NCI-H1105 (cell line): ENCODE results near the gene NEURL1B.
"Not testable (repeated sequence)": the region's sequence is repeated elsewhere in the genome, so short reads cannot be mapped to it uniquely, and the experiment has no call there.

Experiments used
- DNase-seq: peaks from one replicate; lab custom pipeline; 2025; lab: John Stamatoyannopoulos, UW

The NEURL1B gene

DNA sequence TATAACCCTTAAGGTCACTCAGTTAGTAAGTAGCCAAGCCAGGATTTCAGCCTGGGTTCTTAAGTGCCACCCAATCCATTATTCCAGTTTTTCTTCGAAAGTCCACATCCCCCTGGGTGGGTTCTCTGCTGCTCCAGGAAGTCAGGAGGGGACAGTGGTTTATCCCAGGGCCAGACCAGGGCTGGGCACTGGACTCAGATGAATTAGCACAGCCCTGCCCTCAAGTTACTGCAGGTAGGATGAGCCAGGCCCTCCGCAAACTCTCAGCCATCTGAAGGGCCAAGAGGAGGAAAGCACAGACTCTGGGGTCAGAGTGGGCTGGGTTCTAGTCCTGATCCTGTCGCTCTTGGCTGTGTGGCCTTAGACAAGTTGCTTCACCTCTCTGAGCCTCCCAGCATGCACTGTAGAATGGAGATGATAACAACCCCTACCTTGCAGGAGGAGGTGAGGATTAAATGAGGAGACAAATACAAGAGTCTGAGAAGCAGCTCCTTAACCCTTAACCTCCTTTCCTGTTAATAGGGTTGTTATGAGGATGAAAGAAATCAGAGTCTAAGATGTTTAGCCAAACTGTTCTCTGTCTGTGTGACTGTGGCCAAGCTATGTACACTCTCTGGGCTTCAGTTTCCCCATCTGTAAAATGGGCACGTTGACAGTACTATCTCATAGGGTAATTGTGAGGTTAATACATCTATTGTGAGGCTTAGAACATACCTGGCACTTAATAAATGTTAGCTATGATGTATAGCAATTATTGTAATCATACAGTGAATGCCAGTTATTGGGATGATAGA, 6.8 kb upstream of the NEURL1B start:
- DNase-seq, result no peak

DNA sequence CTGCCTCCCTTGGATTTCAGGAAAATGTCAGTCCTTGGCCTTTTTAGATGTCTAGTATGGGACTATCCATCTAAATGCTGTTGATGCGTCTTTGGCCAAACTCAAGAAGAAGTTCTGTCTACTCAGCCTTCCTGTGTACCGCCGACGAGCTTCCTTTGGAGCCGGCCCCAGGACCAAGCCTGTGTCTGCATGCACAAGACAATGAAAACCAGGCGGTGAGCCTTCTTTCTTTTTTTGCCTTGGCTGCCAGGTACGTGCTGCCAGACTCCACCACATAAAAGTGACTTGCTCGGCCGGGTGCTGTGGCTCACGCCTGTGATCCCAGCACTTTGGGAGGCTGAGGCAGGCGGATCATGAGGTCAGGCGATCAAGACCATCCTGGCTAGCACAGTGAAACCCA, 6.0 kb upstream of the NEURL1B start:
- no peak for DNase-seq

DNA sequence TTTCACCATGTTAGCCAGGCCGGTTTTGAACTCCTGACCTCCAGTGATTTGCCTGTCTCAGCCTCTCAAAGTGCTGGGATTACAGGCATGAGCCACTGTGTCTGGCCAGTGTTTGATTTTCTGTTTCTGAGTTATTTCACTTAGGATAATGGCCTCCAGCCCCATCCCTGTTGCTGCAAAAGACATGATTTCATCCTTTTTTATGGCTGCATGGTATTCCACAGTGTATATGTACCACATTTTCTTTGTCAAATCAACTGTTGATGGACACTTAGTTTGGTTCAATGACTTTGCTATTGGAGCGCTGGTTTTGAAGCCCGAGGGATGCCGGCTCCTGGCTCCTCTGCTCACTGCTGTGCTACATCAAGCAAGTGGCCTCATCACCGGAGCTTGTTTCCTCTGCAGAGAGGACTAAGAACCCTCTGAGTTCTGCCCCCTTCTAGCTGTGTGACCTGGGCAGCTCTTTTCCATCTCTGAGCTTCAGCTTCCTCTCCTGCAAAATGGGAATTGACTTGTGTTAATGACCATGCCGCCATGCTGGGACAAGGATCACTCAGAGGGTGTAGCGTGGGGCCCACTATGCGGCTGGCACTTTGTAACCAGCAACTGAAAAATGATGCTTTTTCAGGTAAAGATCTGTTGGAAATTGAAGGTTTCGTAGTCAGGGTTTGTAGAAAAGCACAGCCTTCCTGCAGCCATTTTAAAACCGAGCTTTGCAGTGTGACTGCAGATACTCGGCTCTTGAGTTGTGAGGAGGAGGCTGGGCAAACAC, 4.6 kb upstream of the NEURL1B start:
- DNase-seq, result no peak

DNA sequence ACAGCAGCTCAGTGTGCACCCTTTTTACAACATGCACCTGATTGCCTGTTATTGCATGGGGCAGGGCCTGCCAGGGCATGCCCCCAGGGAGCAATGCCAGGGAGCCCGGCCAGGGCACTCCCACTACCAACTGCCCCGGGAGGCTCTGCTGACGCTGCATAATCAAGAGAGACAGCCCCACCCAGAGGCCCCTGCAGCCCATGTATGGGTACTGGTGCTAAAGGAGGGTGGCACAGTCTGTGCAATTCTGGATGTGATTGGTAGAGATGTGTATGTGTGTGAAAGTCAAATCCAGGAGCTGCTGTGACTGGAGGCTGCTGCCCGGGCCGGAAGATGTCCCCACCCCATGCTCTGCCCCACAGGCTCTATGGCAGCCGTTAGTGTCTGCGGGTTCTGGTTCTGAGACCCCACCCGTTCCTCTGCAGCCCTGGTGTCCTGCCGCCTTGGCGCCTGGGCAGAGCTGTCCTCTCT, 3.9 kb upstream of the NEURL1B start:
- peak; percentile 85 for DNase-seq

DNA sequence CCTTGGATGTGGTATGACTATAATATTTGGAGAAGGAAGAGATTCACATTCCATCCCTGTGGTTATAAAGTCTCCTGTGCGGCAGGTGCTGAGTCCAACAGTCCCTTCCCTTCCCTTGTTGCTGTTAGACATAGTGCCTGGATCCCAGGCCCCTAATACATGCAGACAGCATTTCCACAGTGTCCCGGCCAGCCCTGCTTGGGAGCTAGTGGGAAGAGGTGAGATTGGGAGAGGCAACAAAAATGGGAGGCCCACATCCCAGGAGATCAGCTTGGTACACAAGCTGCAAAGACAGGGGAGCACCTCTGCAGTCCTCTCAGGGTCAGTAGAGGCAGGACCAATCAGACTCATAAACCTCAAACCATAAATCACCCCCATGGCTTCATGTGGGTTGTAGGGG, 3.3 kb upstream of the NEURL1B start:
- no peak for DNase-seq

DNA sequence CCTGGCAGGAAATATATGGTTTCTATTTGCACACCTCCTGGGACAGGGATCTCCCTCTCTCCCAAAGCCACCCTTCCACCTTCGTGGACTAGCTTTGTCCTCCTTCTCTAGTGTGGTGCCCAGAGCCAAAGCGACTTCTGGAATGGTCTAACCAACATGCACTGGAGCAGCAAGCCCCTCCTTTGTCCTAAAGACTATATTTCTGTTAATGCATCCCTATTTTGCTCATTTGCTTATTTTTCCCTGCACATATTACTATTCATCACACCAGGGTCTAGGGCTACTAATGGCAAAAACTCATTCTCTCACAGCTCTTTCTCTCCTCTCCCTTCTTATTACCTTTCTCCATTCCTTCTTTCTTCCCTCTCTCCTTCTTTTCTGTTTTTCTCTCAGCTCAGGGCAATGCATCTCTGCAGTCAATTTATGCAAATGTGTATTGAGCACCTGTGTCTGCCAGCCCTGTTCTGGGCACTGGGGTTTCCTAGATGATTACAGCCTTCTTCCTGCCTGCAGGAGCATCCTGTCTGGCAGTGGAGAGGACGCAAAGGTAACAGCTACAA, 2.8 kb upstream of the NEURL1B start:
- DNase-seq, result no peak

DNA sequence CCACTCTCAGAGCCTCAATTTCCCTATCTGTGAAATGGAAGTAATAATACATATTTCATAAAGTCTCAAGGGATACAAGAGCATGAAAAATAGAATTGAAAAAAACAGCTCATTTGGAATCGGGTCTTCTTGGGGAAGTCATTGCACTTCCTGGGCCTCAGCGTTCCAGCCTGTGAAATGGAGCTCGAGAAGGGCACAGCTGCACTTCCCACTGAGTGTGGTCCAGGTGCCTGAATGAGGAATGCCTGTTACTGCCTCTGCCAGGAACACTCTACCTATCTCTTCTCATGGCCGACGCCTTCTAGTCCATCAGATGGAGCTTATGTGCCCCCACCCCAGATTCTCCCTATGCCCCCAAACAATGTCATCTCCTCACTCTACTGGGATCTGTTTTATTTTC, 924 bp upstream of the NEURL1B start:
- no peak for DNase-seq

DNA sequence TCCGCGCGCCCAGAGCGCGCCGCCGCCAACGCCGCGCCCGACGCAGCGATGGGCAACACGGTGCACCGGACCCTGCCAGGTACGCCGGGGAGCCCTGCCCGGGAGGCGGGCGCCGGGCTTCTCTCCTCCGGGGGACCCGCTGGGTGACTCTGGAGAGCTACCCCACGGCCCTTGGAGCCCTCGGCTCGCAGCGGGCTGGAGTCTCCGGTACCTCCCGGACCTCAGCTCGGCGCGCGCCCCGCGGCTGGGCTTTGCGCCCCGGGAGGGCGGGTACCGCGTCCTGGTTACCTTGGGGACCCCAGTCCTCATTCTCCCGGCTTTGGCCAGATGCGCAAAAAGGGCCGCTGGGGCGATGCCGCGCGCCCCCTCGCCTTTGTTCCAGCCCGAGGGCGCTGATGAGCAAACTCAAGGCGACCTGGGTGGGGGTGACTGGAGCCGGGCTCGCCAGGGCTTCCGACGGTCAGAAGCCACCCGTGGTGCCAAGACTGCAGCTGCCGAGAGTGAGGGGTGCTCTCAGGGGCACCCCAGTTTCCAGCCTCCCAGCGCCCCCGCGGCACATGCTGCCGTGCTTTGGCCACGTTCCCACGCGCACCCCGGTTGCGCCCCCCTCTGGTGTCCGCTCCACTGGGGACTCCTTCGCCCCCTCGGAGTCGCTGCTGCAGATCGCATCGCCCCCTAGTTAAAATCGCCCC, 442 bp downstream of the NEURL1B start:
- DNase-seq, result no peak

DNA sequence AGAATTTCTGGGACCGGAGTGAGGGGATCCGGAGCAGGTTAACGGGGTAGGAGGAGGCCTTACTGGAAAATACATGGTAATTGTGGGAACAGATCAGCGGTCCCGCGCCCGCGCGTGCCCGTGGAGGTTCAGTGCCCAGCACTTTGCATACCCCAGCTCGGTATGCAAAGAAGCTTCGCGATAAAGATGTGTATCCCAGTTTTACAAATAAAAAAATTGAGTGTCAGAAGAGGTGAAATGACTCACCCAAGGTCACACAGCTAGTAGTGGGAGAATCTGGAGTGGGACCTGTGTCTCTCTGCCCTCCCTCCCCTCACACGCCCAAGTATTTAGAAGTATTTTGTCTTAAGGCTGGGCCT, 967 bp downstream of the NEURL1B start:
- no peak for DNase-seq

DNA sequence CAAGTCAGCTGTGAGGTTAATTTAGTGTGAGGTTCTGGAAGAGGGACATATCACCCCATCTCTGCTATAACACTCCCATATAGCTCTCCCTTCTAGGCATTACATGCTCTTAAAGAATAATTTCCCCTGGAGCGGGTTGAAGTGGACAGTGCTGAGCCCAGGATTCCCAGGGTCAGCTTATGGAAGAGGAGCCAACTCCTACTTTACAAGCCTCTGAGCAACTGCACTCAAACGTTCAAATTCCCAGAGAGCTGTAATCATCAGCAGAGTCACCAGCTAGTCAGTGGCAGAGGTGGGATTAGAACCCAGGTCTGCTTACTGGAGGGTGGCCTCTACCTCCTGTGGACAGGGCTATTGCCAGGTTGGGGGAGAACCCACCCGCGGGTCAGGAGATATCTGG, 1.4 kb downstream of the NEURL1B start:
- DNase-seq, result no peak

DNA sequence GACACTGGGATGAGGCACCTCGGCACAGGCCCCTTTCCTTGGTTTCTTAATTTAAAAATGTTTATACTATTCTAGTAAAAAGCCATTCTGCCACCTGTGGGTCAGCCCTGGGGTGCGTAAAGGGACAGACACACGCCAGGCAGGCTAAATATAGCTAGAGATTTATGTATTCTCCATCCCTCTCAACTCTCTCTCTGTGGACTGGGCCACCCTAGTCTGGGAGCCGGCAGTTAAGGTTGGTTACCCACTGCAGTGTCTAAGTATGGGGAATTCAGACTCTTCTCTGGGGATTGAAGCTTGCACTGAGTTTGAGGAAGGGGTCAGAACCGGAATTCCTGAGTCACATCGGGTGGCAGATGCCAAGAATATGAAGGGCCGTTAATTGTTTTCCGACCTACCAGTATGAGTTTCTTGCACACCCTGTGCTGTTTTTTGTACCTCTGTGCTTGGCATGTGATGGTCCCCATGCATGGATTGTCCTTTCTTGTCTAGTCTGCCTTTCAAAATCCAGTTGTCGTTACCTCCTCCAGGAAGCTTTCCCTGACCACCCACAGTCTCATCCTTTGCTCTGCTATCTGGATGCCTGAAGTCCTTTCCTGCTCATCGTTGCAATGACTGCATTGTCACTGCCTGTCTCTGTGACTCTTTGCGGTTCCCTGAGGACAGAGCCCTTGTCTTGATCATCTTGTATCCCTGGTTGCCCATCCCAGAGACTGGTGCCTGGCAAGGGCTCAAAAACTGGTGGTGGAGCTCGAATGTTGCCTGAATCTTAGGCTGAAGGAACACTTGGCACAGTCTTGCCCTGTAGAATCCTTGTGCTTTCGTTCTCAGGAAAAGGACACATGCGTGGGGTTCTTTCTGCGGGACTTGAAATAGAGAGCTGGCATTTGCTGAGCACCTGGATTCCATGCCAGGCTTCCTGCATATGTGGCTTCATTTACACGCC, 2.1 kb downstream of the NEURL1B start:
- DNase-seq, result no peak

DNA sequence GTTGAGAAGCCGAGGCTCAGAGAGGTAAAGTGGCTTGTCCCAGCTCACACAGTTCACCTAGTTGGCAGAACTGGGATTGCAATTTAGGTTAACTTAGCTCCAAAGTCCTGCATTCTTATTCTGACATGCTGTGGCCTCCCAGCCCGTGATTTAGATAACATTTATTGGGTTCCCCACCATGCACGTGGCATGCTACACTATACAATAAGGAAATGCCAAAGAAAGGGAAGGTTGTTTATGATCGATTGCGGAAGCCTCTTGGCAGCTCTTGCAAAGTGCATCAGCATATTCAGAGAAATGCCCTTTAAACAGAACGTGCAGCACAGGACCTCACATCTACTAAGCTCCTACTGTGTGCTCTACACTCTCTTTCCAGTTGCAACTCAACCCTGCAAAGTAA, 3.2 kb downstream of the NEURL1B start:
- DNase-seq, result no peak

DNA sequence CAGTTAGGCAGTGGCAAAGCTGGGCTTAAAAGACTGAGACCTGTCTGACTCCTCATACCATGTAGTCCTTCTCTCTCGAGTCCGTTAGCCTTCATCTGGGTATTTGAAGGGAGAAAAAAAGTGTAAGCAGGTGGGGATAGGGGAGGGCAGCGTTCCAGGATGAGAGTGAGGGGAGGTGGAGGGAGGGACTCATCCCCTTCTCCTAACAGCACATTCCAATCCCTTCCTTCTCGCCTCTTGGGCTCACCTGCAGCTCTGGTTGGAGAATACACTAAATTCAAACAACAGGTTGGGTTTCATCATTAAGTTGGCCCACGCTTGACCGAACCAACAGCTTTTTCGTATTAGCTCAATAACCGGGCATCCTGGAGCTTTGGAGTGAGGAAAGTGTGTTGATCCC, 3.6 kb downstream of the NEURL1B start:
- no peak for DNase-seq

DNA sequence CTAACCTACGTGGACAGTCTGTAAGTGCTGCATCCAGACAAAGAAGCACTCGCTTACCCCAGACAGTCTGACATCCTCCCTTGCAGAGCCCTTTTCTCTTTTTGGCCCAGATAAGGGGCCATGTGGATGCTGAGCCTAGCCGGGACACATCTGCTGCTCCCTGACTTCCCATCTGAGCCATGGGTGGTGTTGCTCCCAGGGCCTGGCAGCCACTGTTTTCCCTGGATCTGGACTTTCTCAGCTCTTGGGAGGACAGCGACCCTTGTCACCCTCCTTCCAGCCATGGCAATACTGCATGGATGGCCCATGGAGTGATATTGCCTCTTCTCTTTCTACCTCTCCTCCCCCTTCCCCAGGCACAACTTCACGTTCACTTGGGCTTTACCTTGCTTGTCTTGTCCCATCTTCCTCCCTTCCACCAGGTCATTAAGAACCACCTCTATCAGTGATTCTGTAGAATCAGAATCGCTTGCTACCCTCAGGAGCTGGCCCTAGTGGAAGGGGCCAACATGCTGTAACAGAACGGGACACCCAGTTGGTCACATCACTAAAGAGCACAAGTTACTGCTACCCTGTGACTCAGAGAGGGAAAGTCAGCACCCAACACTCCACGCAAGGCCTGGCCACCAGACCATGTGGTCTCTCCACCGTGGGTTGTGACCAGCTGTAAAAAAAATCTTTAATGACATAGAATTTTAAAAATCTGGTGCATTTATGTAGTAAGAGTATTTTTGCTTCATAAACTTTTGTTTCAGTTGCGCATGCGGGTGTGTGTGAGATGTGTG, 4.4 kb downstream of the NEURL1B start:
- no peak for DNase-seq

DNA sequence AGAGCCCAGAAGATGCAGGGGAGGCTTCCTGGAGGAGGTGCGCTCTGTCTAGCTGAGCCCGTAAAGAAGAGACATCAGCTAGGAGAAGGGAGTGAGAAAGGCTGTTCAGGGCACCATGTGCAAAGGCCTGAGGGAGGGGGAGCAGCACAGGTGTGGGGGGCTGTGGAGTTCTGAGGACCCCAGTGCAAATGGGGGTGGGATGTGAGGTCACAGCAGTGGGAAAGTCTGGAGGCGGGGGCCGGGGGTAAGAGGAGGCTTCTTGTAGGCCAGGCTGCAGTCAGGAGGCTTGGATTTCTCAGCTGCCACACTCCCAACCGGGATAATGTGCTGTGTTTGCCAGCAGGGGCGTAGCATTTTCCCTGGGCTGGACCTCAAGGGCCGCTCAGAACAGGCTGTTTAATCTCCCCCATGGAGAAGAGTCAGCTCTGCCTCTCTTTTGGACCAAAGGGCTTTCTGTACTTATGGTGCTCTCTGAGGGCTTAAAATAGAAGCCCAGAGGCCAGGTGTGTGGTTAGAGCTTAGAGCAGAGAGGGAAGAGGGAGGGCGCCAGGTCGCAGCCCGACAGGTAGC, 5.7 kb downstream of the NEURL1B start:
- no peak for DNase-seq

DNA sequence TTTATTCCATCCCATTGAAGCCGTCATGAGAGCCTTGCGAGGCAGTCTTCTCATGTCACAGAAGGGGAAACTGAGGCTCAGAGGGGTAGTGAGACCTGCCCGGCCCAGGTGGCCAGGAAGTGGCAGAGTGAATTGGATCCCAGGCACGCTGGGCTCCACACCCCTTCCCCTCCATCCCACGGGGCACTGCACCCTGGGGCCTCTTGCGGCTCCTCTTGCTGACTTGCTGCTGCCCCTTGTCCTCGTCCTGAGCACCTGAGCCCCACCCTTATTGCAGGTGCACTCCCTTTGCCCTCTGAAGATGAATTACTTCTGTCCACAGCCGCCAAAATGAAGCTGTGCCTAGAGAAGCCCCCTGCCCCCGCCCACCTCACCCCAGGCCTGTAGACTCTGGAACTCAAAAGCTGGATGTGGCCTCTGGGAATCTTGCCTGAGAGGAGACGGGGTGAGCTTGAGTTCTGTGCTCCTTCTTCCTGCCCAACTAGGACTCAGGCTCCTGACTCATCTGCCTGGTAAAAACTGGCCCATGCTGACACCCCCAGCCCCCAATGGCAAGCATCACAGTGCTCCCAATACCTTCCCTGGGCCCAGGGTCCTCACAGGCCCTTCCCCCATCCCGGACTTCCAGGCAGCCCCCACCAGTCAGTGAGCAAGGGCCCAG, 6.4 kb downstream of the NEURL1B start:
- no peak for DNase-seq

DNA sequence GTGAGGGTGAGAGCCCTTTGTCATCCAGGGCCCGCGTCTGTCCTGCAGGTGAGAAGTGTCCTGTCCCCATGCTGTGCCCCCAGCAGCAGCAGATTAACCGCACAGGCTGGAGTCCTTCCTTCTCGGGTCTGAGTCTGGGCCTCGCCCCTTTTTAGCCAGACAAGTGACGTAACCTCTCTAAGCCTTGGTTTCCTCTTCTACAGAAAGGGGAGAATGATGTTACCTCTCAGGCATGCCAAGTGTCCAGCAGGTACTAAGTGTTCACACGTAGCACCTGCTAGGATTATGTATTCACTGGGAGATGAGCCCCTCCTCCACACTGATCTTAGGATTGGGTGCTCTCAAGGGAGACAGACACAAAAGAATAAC, 6.9 kb downstream of the NEURL1B start:
- no peak for DNase-seq

DNA sequence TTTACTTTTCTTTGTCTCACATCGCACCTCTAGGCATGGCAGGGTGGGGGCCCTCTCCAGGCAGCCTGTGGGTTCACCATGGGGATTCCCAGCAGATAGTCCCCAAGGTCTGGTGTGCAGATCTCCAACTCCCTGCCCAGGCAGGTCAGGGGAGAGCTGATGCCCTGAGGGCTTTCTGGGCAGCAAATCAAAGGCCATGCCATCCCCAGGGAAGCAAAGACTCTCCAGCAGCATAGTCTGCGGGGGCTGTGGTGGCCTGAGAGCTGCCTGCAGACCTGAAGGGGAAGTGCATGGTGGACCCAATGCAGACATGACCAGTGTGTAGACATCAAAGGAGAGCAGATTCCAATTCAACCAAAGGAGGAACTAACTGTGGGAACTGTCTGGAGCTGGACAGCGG, 7.7 kb downstream of the NEURL1B start:
- no peak for DNase-seq

DNA sequence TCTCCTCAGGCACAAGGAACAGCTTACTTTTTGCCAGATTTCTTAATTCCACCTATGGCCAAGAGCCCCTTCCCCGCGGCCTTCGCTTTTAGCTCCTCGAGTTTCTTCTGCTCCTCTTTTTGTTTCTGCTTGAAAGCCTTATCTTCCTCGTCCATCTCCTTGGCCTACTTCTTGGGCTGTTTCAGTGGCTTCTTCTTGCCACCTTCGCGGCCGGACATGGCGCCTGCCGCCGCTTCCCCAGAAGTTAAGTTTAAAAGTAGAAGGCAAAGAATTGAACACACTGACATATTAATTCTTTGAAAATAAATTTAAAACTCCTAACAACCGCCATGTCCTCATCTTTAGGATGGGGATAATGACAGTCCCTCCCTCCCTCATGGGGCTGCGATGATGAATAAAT, 15.4 kb downstream of the NEURL1B start:
- DNase-seq, result not testable (repeated sequence)
